H9 (cell line): ENCODE data around the gene NLRP12. TPM values are rescaled to one million over a fixed set of nuclear protein-coding genes. Genes with fewer than 3 reads are reported as not detected.

Experiments
- DNase-seq: peaks from one replicate; pipeline ENCODE4 v3.0.0-alpha.2; 2017
- H2AFZ ChIP-seq: one replicate; pipeline ENCODE4 v1.6.1; 2013; ENCODE audit warnings: mild to moderate bottlenecking, low read length, control low read depth, moderate library complexity
- H2AK5ac ChIP-seq: 2 replicates; pipeline ENCODE4 v1.6.1; 2013; ENCODE audit warnings: low read length, control low read depth, mixed read lengths; ENCODE audit not compliant: insufficient read length
- H2BK120ac ChIP-seq: one replicate; pipeline ENCODE4 v1.6.1; 2013; ENCODE audit warnings: low read depth, mild to moderate bottlenecking, low read length, control low read depth, inconsistent platforms; ENCODE audit not compliant: poor library complexity, severe bottlenecking
- H2BK12ac ChIP-seq: 2 replicates; pipeline ENCODE4 v1.6.1; 2013; ENCODE audit warnings: low read length, control low read depth, mixed read lengths, low read depth; ENCODE audit not compliant: insufficient read length
- H2BK15ac ChIP-seq: 2 replicates; pipeline ENCODE4 v1.6.1; 2013; ENCODE audit warnings: low read depth, low read length, control low read depth
- H2BK20ac ChIP-seq: one replicate; pipeline ENCODE4 v1.6.1; 2013; ENCODE audit warnings: low read depth, mild to moderate bottlenecking, low read length, control low read depth, inconsistent platforms; ENCODE audit not compliant: poor library complexity, severe bottlenecking
- H2BK5ac ChIP-seq: 2 replicates; pipeline ENCODE4 v1.6.1; 2013; ENCODE audit warnings: low read length, control low read depth, mixed read lengths; ENCODE audit not compliant: insufficient read length
- H3K14ac ChIP-seq: 2 replicates; pipeline ENCODE4 v1.6.1; 2013; ENCODE audit warnings: low read length, control low read depth; ENCODE audit not compliant: insufficient read depth
- H3K18ac ChIP-seq: 2 replicates; pipeline ENCODE4 v1.6.1; 2013; ENCODE audit warnings: low read depth, mild to moderate bottlenecking, mixed read lengths, low read length, control low read depth; ENCODE audit not compliant: insufficient read length
- H3K23ac ChIP-seq: 2 replicates; pipeline ENCODE4 v1.6.1; 2013; ENCODE audit warnings: low read length, control low read depth, mixed read lengths, low read depth; ENCODE audit not compliant: insufficient read length
- H3K23me2 ChIP-seq: 2 replicates; pipeline ENCODE4 v1.6.1; 2013; ENCODE audit warnings: low read depth, mild to moderate bottlenecking, mixed read lengths, low read length, control low read depth; ENCODE audit not compliant: insufficient read length, poor library complexity, severe bottlenecking
- H3K27ac ChIP-seq: 2 replicates; pipeline ENCODE4 v1.5.1; 2013; ENCODE audit warnings: low read length, control low read depth, mixed read lengths, low read depth; ENCODE audit not compliant: insufficient read length
- H3K27me3 ChIP-seq: 2 replicates; pipeline ENCODE4 v1.6.1; 2013; ENCODE audit warnings: low read length, control low read depth, inconsistent platforms; ENCODE audit not compliant: insufficient read depth
- H3K4ac ChIP-seq: 2 replicates; pipeline ENCODE4 v1.6.1; 2013; ENCODE audit warnings: low read depth, mild to moderate bottlenecking, control low read depth, inconsistent platforms, low read length, moderate library complexity
- H3K4me1 ChIP-seq: 2 replicates; pipeline ENCODE4 v1.6.1; 2013; ENCODE audit warnings: low read length, control low read depth, inconsistent platforms; ENCODE audit not compliant: insufficient read depth
- H3K4me2 ChIP-seq: 2 replicates; pipeline ENCODE4 v1.6.1; 2013; ENCODE audit warnings: low read length, control low read depth, mixed read lengths; ENCODE audit not compliant: insufficient read length, insufficient read depth
- H3K56ac ChIP-seq: 2 replicates; pipeline ENCODE4 v1.6.1; 2013; ENCODE audit warnings: low read depth, mild to moderate bottlenecking, mixed read lengths, low read length, control low read depth; ENCODE audit not compliant: insufficient read length
- H3K79me1 ChIP-seq: 2 replicates; pipeline ENCODE4 v1.6.1; 2013; ENCODE audit warnings: low read depth, mild to moderate bottlenecking, moderate library complexity, low read length, control low read depth, inconsistent platforms; ENCODE audit not compliant: insufficient read depth, poor library complexity, severe bottlenecking
- H3K79me2 ChIP-seq: 2 replicates; pipeline ENCODE4 v1.6.1; 2013; ENCODE audit warnings: low read length, control low read depth, inconsistent platforms; ENCODE audit not compliant: insufficient read depth
- H3K9ac ChIP-seq: 2 replicates; pipeline ENCODE4 v1.6.1; 2013; ENCODE audit warnings: low read length, control low read depth, mixed read lengths; ENCODE audit not compliant: insufficient read length; ENCODE audit errors: extremely low read depth
- H3K9me3 ChIP-seq: one replicate; pipeline ENCODE4 v1.6.1; 2013; ENCODE audit warnings: low read depth, low read length, inconsistent platforms; ENCODE audit not compliant: control insufficient read depth
- H3T11ph ChIP-seq: one replicate; pipeline ENCODE4 v1.6.1; 2013; ENCODE audit warnings: mild to moderate bottlenecking, low read length, control low read depth, inconsistent platforms
- H4K20me1 ChIP-seq: one replicate; pipeline ENCODE4 v1.6.1; 2013; ENCODE audit not compliant: control insufficient read depth, insufficient read length, insufficient read depth
- H4K5ac ChIP-seq: 2 replicates; pipeline ENCODE4 v1.6.1; 2013; ENCODE audit warnings: low read depth, mild to moderate bottlenecking, mixed read lengths, low read length, control low read depth; ENCODE audit not compliant: insufficient read length
- H4K8ac ChIP-seq: replicated peaks from 2 replicates; pipeline ENCODE4 v1.6.1; 2013; ENCODE audit warnings: low read length, control low read depth, mixed read lengths, low read depth; ENCODE audit not compliant: insufficient read length
- H4K91ac ChIP-seq: 2 replicates; pipeline ENCODE4 v1.6.1; 2013; ENCODE audit warnings: low read depth, mild to moderate bottlenecking, moderate library complexity, mixed read lengths, low read length, control low read depth; ENCODE audit not compliant: insufficient read length
- H3K27ac Mint-ChIP-seq, 3 experiments: 2 replicates in 2 of 3; 3 replicates in 1 of 3; pipeline ENCODE4 v1.8.0; 2020 to 2021; ENCODE audit warnings: mixed read lengths in 3 of 3, mild to moderate bottlenecking in 1 of 3, moderate library complexity in 1 of 3
- H3K27me3 Mint-ChIP-seq: 2 replicates; pipeline ENCODE4 v1.8.0; 2021; ENCODE audit warnings: low read depth, mild to moderate bottlenecking, moderate library complexity, mixed read lengths
- H3K36me3 Mint-ChIP-seq, 3 experiments: 2 replicates in 2 of 3; 3 replicates in 1 of 3; pipeline ENCODE4 v1.8.0; 2020 to 2021; ENCODE audit warnings: low read depth in 3 of 3, mixed read lengths in 3 of 3; ENCODE audit not compliant: insufficient read depth in 1 of 3
- H3K4me1 Mint-ChIP-seq, 2 experiments: 2 replicates each; pipeline ENCODE4 v1.8.0; 2020; ENCODE audit warnings: mixed read lengths in 2 of 2
- H3K4me3 Mint-ChIP-seq, 2 experiments: 2 replicates in 1 of 2; 3 replicates in 1 of 2; pipeline ENCODE4 v1.8.0; 2020 to 2021; ENCODE audit warnings: mild to moderate bottlenecking in 2 of 2, mixed read lengths in 2 of 2, moderate library complexity in 1 of 2
- H3K9me3 Mint-ChIP-seq, 2 experiments: 2 replicates in 1 of 2; 3 replicates in 1 of 2; pipeline ENCODE4 v1.8.0; 2020; ENCODE audit warnings: mild to moderate bottlenecking in 2 of 2, mixed read lengths in 2 of 2, moderate library complexity in 1 of 2
- CTCF ChIP-seq: fragments of 200-600 bp; sonication (generic); conservative IDR thresholded peaks from 3 replicates; pipeline ENCODE4 v1.8.0; 2021; ENCODE audit warnings: antibody characterized with exemption, mild to moderate bottlenecking
- WGBS: extraction: QIAGEN DNeasy Blood & Tissue Kit; methylation state at CpG from one replicate; pipeline ENCODE4 v1.1.7; 2013; ENCODE audit warnings: missing lambda C conversion rate, low lambda C conversion rate, mixed read lengths; ENCODE audit not compliant: insufficient read length; ENCODE audit errors: extremely low coverage; 5-methylcytosine and 5-hydroxymethylcytosine counted together
- total RNA-seq: library from RNA; stranded (reverse); gene quantifications from 2 replicates; pipeline ENCODE4 v1.2.1, GENCODE V29; 2021

The NLRP12 gene
- total RNA-seq, 1 experiment from 2014 or later = 4.0 TPM

DNA sequence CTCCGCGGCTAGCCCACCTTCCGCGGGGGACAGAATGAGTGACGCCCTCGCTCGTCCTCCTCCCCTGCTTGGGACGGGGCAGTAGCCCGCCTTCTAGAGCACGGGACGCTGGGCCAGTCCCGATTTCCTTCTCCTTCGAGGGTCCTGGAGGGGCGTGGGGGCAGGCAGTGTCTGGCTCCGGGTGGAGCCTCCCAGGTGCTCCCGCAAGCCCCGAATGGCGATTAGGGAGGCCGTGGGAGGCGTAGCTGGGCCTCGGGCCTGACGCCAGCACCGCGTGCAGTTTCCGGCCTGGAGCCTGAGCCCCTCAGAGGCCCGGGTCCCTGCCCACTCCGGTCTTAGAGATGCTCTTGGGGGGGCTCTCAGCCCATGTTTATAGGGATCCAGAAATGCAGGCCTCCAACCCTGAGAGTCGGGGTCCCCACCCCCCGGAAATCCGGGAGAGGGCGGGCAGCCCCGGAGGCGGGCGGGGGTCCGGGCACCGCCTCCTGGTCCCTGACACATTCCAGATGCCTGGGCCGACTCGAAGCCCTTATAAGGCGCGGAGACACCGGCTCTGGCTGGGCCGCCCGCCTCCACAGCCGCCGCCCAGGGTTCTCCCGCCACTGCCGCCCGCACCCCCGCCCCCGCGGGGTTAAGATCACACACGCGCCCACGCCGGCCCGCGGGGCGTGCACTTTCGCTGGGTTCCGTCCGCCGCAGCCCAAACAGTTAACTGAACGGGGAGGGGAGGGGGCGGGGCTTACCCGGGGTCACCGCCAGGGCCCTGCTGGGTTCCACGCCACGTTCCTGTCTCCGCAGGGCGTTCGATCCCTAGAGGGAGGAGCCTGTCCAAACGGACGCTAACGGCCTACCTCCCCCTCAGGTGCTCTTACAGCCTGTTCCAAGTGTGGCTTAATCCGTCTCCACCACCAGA lies 45.0 kb upstream of the NLRP12 start:
- Mint-ChIP-seq H3K4me3 (peak overlapping the region; percentile 92 to 97), H3K4me1 (peaks cover 26 to 34% of the 10 kb centered on the region in 2 experiments), H3K27me3 (peaks cover 2% of the 10 kb centered on the region), H3K36me3 (peaks cover 25 to 34% (median 27%) of the 10 kb centered on the region in 3 experiments; a peak in 6 of 7 replicates), H3K27ac (peak overlapping the region in 2 of 3 experiments; percentile 91 to 93; a peak in 6 of 7 replicates), H3K9me3 (no peaks in the 10 kb centered on the region)
- peak; percentile 89 for DNase-seq
- Histone ChIP-seq H3K79me2 (peaks cover 2% of the 10 kb centered on the region; the same call in 1 of the 2 replicates), H3K4me1 (peaks cover 2% of the 10 kb centered on the region; the same call in 1 of the 2 replicates), H4K5ac (no peak overlapping the region), H2BK5ac (no peak overlapping the region), H4K91ac (no peak overlapping the region), H3K4ac (peak overlapping the region; percentile 18; the same call in 1 of the 2 replicates), H3K18ac (peak overlapping the region; percentile 94), H4K20me1 (no peaks in the 10 kb centered on the region), H3T11ph (no peak overlapping the region), H3K56ac (no peak overlapping the region), H2AFZ (no peak overlapping the region), H2BK15ac (no peak overlapping the region), H3K23ac (no peak overlapping the region), H4K8ac (no peak overlapping the region), H3K9ac (peak overlapping the region; percentile 74), H3K79me1 (no peaks in the 10 kb centered on the region), H3K14ac (peak overlapping the region; percentile 96), H3K27me3 (no peaks in the 10 kb centered on the region), H2BK12ac (peak overlapping the region; percentile 18), H2BK120ac (peak overlapping the region; percentile 41), H3K4me2 (peak overlapping the region; percentile 92), H2AK5ac (no peak overlapping the region), H3K27ac (no peak overlapping the region), H2BK20ac (no peak overlapping the region), H3K23me2 (peaks cover 15% of the 10 kb centered on the region), H3K9me3 (no peaks in the 10 kb centered on the region)
- no CpG with 5 or more reads among the region's 75 CpGs for WGBS
- TF ChIP-seq CTCF = no peak
